ENCODE results near the gene CNTROB.

DNA sequence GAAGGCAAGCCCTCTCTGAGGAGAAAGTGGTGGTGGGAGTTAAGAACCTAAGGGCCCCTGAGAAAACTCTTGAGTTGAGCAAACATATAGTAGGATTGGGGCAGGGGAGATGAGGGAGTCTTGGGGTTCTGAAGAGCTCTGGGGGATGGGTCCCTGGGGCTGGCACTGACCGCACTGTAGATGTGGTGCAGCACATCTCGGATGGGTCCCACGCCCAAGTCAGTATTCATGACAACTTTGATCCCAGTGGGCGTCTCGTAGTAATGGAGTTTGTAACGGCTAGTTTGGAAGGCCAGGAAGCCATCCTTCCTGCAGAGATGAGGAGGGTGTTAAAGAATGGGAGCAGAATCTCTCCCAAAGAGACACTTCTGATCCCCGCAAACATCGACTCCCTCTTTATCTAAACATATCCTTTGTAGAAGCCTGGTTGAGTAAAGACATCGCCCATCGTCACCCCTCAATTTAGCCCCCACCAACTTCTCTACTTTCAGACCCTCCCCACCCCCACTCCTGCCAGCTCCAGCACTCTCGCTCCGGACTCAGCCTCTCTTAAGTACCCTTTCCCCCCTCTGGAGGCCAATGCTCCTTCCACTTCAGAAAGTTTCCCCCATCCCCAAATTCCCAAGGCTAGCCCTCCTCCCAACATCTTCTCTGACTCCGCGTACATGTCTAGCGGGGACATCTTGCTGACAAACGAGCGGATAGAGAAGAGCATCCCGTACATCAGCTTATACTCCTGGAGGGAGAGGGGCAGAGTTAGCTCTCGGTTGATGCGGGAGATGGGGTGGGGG, 970 bp upstream of the CNTROB start:
- TF ChIP-seq EZH2 (IDR thresholded peaks at IDR 0.05; ENCODE audit: low read depth) = no peak
- TF ChIP-seq, protein P1, sequence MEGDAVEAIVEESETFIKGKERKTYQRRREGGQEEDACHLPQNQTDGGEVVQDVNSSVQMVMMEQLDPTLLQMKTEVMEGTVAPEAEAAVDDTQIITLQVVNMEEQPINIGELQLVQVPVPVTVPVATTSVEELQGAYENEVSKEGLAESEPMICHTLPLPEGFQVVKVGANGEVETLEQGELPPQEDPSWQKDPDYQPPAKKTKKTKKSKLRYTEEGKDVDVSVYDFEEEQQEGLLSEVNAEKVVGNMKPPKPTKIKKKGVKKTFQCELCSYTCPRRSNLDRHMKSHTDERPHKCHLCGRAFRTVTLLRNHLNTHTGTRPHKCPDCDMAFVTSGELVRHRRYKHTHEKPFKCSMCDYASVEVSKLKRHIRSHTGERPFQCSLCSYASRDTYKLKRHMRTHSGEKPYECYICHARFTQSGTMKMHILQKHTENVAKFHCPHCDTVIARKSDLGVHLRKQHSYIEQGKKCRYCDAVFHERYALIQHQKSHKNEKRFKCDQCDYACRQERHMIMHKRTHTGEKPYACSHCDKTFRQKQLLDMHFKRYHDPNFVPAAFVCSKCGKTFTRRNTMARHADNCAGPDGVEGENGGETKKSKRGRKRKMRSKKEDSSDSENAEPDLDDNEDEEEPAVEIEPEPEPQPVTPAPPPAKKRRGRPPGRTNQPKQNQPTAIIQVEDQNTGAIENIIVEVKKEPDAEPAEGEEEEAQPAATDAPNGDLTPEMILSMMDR (conservative IDR thresholded peaks at IDR 0.05) = no peak
